Measurements from ENCODE around the gene RGS12. TPM values are rescaled to one million over a fixed set of nuclear protein-coding genes. Genes with fewer than 3 reads are reported as not detected.

RGS12 gene
- total RNA-seq, 1 experiment from 2014 or later = 36.6 TPM

DNA sequence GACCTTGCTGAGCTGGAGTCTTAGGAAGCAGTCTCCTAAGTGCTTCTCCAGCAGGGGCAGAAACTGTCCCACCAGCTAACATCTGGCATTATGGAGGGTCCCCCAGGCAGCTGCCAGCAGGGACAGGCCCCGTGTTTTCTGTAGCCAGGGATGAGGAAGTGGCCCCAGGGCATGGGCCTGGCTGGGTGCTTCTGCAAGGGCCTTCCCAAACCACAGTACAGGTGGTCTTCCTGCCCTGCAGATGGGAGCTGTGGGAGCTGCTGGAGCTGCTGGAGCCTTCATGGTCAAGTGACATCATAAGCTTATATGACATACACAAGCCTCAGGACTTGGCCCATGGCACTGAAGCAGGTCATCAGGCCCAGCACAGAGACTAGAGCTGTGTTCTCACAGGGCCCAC, 48.8 kb upstream of the RGS12 start:
- BruUV-seq (replicated peaks) = no TSS peak
- no peak overlapping the region for H3K27ac ChIP-seq
- no peaks in the 10 kb centered on the region for H3K9me2 ChIP-seq (ENCODE audit: insufficient read depth)
- ChIA-PET CTCF (no interaction called here), POLR2A (ENCODE audit: unreplicated experiment) (no interaction called here)
- H3K9me3 ChIP-seq (ENCODE audit: insufficient read depth, low read depth) = no peaks in the 10 kb centered on the region
- no peaks in the 10 kb centered on the region for H3K79me2 ChIP-seq (ENCODE audit: low read depth)
- intact Hi-C loops (cut with micrococcal nuclease; ENCODE audit: unreplicated experiment) = no loop called here
- TF ChIP-seq EZH2 (IDR thresholded peaks at IDR 0.05; ENCODE audit: low read depth) = no peak
- TF ChIP-seq, protein P1, sequence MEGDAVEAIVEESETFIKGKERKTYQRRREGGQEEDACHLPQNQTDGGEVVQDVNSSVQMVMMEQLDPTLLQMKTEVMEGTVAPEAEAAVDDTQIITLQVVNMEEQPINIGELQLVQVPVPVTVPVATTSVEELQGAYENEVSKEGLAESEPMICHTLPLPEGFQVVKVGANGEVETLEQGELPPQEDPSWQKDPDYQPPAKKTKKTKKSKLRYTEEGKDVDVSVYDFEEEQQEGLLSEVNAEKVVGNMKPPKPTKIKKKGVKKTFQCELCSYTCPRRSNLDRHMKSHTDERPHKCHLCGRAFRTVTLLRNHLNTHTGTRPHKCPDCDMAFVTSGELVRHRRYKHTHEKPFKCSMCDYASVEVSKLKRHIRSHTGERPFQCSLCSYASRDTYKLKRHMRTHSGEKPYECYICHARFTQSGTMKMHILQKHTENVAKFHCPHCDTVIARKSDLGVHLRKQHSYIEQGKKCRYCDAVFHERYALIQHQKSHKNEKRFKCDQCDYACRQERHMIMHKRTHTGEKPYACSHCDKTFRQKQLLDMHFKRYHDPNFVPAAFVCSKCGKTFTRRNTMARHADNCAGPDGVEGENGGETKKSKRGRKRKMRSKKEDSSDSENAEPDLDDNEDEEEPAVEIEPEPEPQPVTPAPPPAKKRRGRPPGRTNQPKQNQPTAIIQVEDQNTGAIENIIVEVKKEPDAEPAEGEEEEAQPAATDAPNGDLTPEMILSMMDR (conservative IDR thresholded peaks at IDR 0.05) = no peak
- no peaks in the 10 kb centered on the region for H3K36me3 ChIP-seq (ENCODE audit: low read depth)
- no peak overlapping the region for H2AFZ ChIP-seq
- no peak overlapping the region for H3K4me2 ChIP-seq
- no peaks in the 10 kb centered on the region for H4K20me1 ChIP-seq (ENCODE audit: insufficient read depth)
- no peaks in the 10 kb centered on the region for H3F3A ChIP-seq (ENCODE audit: insufficient read depth, low read depth)
- no peaks in the 10 kb centered on the region for H3K27me3 ChIP-seq (ENCODE audit: insufficient read depth, low read depth)
- H3K4me1 ChIP-seq (replicated peaks; ENCODE audit: insufficient read depth) = no peaks in the 10 kb centered on the region
- no peak overlapping the region for H3K4me3 ChIP-seq
- DNase-seq = no peak

DNA sequence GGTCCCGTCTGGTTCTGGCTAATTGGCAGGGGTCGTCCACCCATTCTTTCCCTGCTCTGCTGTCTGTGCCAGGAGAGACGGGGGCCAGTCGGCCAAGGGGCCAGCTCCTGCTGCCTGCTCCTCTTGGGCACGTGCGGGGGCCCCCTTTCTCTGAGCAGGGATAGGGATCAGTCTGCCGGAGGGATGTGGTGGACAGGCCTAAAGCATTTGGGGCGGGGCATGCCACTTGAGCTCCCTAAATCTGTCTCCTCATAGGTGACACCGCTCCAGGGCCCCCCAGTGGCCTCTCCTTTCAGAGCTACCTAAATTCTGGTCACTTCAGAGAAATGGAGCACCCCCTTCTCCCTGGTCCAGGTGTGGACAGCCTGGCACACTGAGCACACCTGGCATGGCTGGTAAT, 48.1 kb upstream of the RGS12 start:
- Histone ChIP-seq H2AFZ (no peak overlapping the region), H3K36me3 (ENCODE audit: low read depth) (no peaks in the 10 kb centered on the region), H3K4me3 (no peak overlapping the region), H3K9me2 (ENCODE audit: insufficient read depth) (no peaks in the 10 kb centered on the region), H3F3A (ENCODE audit: insufficient read depth, low read depth) (no peaks in the 10 kb centered on the region), H4K20me1 (ENCODE audit: insufficient read depth) (no peaks in the 10 kb centered on the region), H3K79me2 (ENCODE audit: low read depth) (no peaks in the 10 kb centered on the region), H3K9me3 (ENCODE audit: insufficient read depth, low read depth) (no peaks in the 10 kb centered on the region), H3K4me2 (no peak overlapping the region), H3K27ac (no peak overlapping the region), H3K4me1 (replicated peaks; ENCODE audit: insufficient read depth) (no peaks in the 10 kb centered on the region), H3K27me3 (ENCODE audit: insufficient read depth, low read depth) (no peaks in the 10 kb centered on the region)
- TF ChIP-seq, protein P1 (conservative IDR thresholded peaks at IDR 0.05) = no peak
- no peak for TF ChIP-seq EZH2 (IDR thresholded peaks at IDR 0.05; ENCODE audit: low read depth)
- BruUV-seq (replicated peaks) = no TSS peak
- ChIA-PET CTCF (no interaction called here), POLR2A (ENCODE audit: unreplicated experiment) (no interaction called here)
- intact Hi-C loops (cut with micrococcal nuclease; ENCODE audit: unreplicated experiment) = no loop called here
- DNase-seq = no peak

DNA sequence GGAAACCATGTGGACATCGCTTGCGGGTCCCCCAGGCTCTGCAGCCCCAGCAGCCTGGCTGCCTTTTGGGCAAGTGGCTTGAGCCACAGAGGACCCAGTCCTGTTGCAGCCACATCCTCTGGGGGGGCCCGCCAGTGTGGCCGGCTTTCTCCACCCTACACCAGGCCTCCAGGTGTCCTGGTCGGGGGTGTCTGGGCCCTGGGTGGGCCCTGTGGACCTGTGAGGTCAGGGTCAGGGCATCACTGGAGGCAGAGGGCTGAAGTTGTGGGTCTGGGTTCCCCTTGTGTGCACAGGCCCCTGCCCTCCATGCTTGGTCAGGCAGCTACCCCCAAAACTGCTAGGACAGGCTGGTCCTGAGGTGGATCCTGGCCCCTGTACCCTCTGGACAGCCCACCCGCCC, 47.1 kb upstream of the RGS12 start:
- ChIA-PET CTCF (no interaction called here), POLR2A (ENCODE audit: unreplicated experiment) (no interaction called here)
- BruUV-seq (replicated peaks) = no TSS peak

More for the DNA sequence above, 47.1 kb upstream of the RGS12 start:
- Histone ChIP-seq H3K9me3 (ENCODE audit: insufficient read depth, low read depth) (no peaks in the 10 kb centered on the region), H3K36me3 (ENCODE audit: low read depth) (no peaks in the 10 kb centered on the region), H3K9me2 (ENCODE audit: insufficient read depth) (no peaks in the 10 kb centered on the region), H4K20me1 (ENCODE audit: insufficient read depth) (no peaks in the 10 kb centered on the region), H3K4me3 (no peak overlapping the region), H3K79me2 (ENCODE audit: low read depth) (no peaks in the 10 kb centered on the region), H3K4me2 (no peak overlapping the region), H2AFZ (no peak overlapping the region), H3K4me1 (replicated peaks; ENCODE audit: insufficient read depth) (no peaks in the 10 kb centered on the region), H3F3A (ENCODE audit: insufficient read depth, low read depth) (no peaks in the 10 kb centered on the region), H3K27ac (no peak overlapping the region), H3K27me3 (ENCODE audit: insufficient read depth, low read depth) (no peaks in the 10 kb centered on the region)
- DNase-seq = no peak
- intact Hi-C loops (cut with micrococcal nuclease; ENCODE audit: unreplicated experiment) = no loop called here
- TF ChIP-seq, protein P1 (conservative IDR thresholded peaks at IDR 0.05) = no peak
- TF ChIP-seq EZH2 (IDR thresholded peaks at IDR 0.05; ENCODE audit: low read depth) = no peak

All from PC-9 (cell line).